ENCODE data around the gene GPR87. TPM values are rescaled to one million over a fixed set of nuclear protein-coding genes. Genes with fewer than 3 reads are reported as not detected.

Gene GPR87
- total and polyA plus RNA-seq, 2 of the 4 experiments (the other 2 are of a cell fraction), result 0.26 to 0.36 TPM

GRCh38 chr3:151328298-151328995, 11.8 kb upstream of the GPR87 start:
- Histone ChIP-seq H3K79me1 (ENCODE audit: low read depth in 1 of 2, low read length in 2 of 2) (no peaks in the 10 kb centered on the region), H2BK20ac (ENCODE audit: low read depth, low read length) (peak overlapping the region; percentile 29; the same call in 1 of the 2 replicates), H3K4me3 (ENCODE audit: insufficient read depth, low read depth, low read length) (no peak overlapping the region), H3K4ac (ENCODE audit: low read depth, low read length) (no peak overlapping the region), H3K14ac (replicated peaks; ENCODE audit: low read depth, low read length) (no peak overlapping the region), H2AFZ (replicated peaks; ENCODE audit: low read length, poor library complexity) (no peak overlapping the region), H3K36me3 (ENCODE audit: control insufficient read depth, insufficient read depth, low read length) (no peaks in the 10 kb centered on the region), H3K9me3 (ENCODE audit: control insufficient read depth, insufficient read depth, low read length) (no peaks in the 10 kb centered on the region), H2BK5ac (ENCODE audit: low read depth, low read length, poor library complexity, severe bottlenecking) (no peak overlapping the region), H2BK120ac (ENCODE audit: low read depth, low read length) (no peak overlapping the region), H3K18ac (ENCODE audit: low read depth, low read length) (no peak overlapping the region), H3K56ac (ENCODE audit: extremely low read depth, insufficient read depth, low read length) (no peak overlapping the region), H4K20me1 (ENCODE audit: insufficient read depth, low read length) (no peaks in the 10 kb centered on the region), H3K4me2 (ENCODE audit: low read depth, low read length) (no peak overlapping the region), H4K8ac (ENCODE audit: low read depth in 2 of 2, low read length in 2 of 2) (no peak overlapping the region), H2AK5ac (ENCODE audit: low read depth, low read length) (no peak overlapping the region), H3K23ac (ENCODE audit: low read depth, low read length) (no peak overlapping the region), H2BK15ac (ENCODE audit: low read depth, low read length) (no peak overlapping the region), H3K4me1 (ENCODE audit: control insufficient read depth, insufficient read depth, low read length) (peaks cover 2% of the 10 kb centered on the region; the same call in 1 of the 2 replicates), H3K27me3 (ENCODE audit: control insufficient read depth, insufficient read depth, low read length) (no peaks in the 10 kb centered on the region), H3K27ac (ENCODE audit: insufficient read depth, low read length) (no peak overlapping the region), H3K9me1 (ENCODE audit: insufficient read depth, low read length) (no peaks in the 10 kb centered on the region), H4K91ac (ENCODE audit: insufficient read depth, low read depth, low read length) (no peak overlapping the region), H2AK9ac (replicated peaks; ENCODE audit: low read depth, low read length, poor library complexity) (no peak overlapping the region), H3K9ac (ENCODE audit: low read depth, low read length) (no peak overlapping the region), H4K5ac (ENCODE audit: low read depth, low read length) (no peak overlapping the region)
- ATAC-seq (ENCODE audit: low read depth) (no peak), DNase-seq (no peak)
- TF ChIP-seq CEBPB (IDR thresholded peaks at IDR 0.05; ENCODE audit: low read depth, low read length), result no peak
- TF ChIP-seq RCOR1 (IDR thresholded peaks at IDR 0.05; ENCODE audit: insufficient replicate concordance, low read length), result no peak
- TF ChIP-seq RFX5 (IDR thresholded peaks at IDR 0.05; ENCODE audit: low read depth, low read length), result no peak
- TF ChIP-seq BHLHE40 (IDR thresholded peaks at IDR 0.05; ENCODE audit: low read depth, low read length), result no peak
- TF ChIP-seq POLR2A (IDR thresholded peaks at IDR 0.05; ENCODE audit: low read depth, low read length), result no peak
- no peak for TF ChIP-seq MAZ (IDR thresholded peaks at IDR 0.05; ENCODE audit: borderline replicate concordance, low read depth, low read length)
- TF ChIP-seq MXI1 (IDR thresholded peaks at IDR 0.05; ENCODE audit: borderline replicate concordance, low read depth, low read length), result no peak
- no peak for TF ChIP-seq NFE2L2 (IDR thresholded peaks at IDR 0.05; ENCODE audit: low read depth, low read length)
- no peak for TF ChIP-seq RAD21 (IDR thresholded peaks at IDR 0.05; ENCODE audit: low read length)
- TF ChIP-seq CTCF (conservative IDR thresholded peaks at IDR 0.05; ENCODE audit: low read depth, low read length), result no peak
- TF ChIP-seq MAFK (IDR thresholded peaks at IDR 0.05; ENCODE audit: low read depth, low read length), result no peak
- TF ChIP-seq, protein P1, sequence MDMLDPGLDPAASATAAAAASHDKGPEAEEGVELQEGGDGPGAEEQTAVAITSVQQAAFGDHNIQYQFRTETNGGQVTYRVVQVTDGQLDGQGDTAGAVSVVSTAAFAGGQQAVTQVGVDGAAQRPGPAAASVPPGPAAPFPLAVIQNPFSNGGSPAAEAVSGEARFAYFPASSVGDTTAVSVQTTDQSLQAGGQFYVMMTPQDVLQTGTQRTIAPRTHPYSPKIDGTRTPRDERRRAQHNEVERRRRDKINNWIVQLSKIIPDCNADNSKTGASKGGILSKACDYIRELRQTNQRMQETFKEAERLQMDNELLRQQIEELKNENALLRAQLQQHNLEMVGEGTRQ (IDR thresholded peaks at IDR 0.05; ENCODE audit: low read depth, low read length), result no peak
- TF ChIP-seq, protein P2, sequence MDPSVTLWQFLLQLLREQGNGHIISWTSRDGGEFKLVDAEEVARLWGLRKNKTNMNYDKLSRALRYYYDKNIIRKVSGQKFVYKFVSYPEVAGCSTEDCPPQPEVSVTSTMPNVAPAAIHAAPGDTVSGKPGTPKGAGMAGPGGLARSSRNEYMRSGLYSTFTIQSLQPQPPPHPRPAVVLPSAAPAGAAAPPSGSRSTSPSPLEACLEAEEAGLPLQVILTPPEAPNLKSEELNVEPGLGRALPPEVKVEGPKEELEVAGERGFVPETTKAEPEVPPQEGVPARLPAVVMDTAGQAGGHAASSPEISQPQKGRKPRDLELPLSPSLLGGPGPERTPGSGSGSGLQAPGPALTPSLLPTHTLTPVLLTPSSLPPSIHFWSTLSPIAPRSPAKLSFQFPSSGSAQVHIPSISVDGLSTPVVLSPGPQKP (IDR thresholded peaks at IDR 0.05; ENCODE audit: borderline replicate concordance, low read depth, low read length), result no peak
- TF ChIP-seq CHD1 (IDR thresholded peaks at IDR 0.05; ENCODE audit: low read depth, low read length), result no peak
- no peak for TF ChIP-seq FOS (IDR thresholded peaks at IDR 0.05; ENCODE audit: low read depth, low read length)
- no peak for TF ChIP-seq SMC3 (IDR thresholded peaks at IDR 0.05; ENCODE audit: low read depth, low read length)
- dilution Hi-C loops (cut with HindIII; ENCODE audit: low sequenced_read_pairs, unreplicated experiment) (no loop called here), in situ Hi-C loops (cut with MboI; ENCODE audit: low sequenced_read_pairs) (no loop called here), intact Hi-C loops (cut with micrococcal nuclease) (no loop called here)
- BruUV-seq (replicated peaks), result no TSS peak
- ChIA-PET CTCF (interaction anchor here (0.7 to 1.5 kb wide), 5 partner anchors 10 to 48 kb away, joined by 3 to 8 read pairs (median 4); partner anchors contain the start of gene GPR87), POLR2A (ENCODE audit: unreplicated experiment) (no interaction called here)
- 62% methylated on average over 3 of the region's 10 CpGs; no CpG with 5 or more reads in 1 of the 2 experiments for WGBS, 2 experiments (ENCODE audit: extremely low coverage in 2 of 2, insufficient read length in 1 of 2)

Data from IMR-90 (cell line).